ENCODE measurements around the gene ENOX1. TPM values are rescaled to one million over a fixed set of nuclear protein-coding genes. Genes with fewer than 3 reads are reported as not detected.

The ENOX1 gene
- total RNA-seq, 3 donors from 2014 or later (not counting 1 experiment from before 2014, with no cell fraction given), result not detected

GRCh38 chr13:43776501-43777079 is 10.2 kb downstream of the ENOX1 start:
- H3K36me3 Mint-ChIP-seq, result no peaks in the 10 kb centered on the region
- WGBS (ENCODE audit: insufficient coverage), result 89% methylated on average over 1 of the region's 2 CpGs
- ATAC-seq (no peak), DNase-seq (no peak)
- no peak overlapping the region for H3K4me3 ChIP-seq (ENCODE audit: low read length)
- H3K9me3 Mint-ChIP-seq, result no peaks in the 10 kb centered on the region
- no peaks in the 10 kb centered on the region for H3K36me3 ChIP-seq (ENCODE audit: control insufficient read depth, insufficient read depth, low read length)
- H3K27ac Mint-ChIP-seq, result no peak overlapping the region
- H3K9me3 ChIP-seq (ENCODE audit: control insufficient read depth, insufficient read depth, low read length), result no peaks in the 10 kb centered on the region
- no peaks in the 10 kb centered on the region for H3K4me1 ChIP-seq (ENCODE audit: control insufficient read depth, insufficient read depth, low read length)
- H3K27ac ChIP-seq (ENCODE audit: low read length), result no peak overlapping the region
- no peaks in the 10 kb centered on the region for H3K4me1 Mint-ChIP-seq
- H3K4me3 Mint-ChIP-seq, result no peak overlapping the region
- H3K27me3 ChIP-seq (ENCODE audit: control insufficient read depth, insufficient read depth, low read length), result peaks cover 3% of the 10 kb centered on the region
- no peak for TF ChIP-seq CTCF (IDR thresholded peaks at IDR 0.05)
- intact Hi-C loops (cut with micrococcal nuclease), result no loop called here
- H3K27me3 Mint-ChIP-seq (ENCODE audit: low read depth in 2 of 2), result peaks cover 6 to 22% of the 10 kb centered on the region in 2 donors

- no peak overlapping the region for H3K4me3 Mint-ChIP-seq
- H3K27ac Mint-ChIP-seq, result no peak overlapping the region
- Histone ChIP-seq H3K27me3 (ENCODE audit: control insufficient read depth, insufficient read depth, low read length) (peaks cover 3% of the 10 kb centered on the region), H3K9me3 (ENCODE audit: control insufficient read depth, insufficient read depth, low read length) (no peaks in the 10 kb centered on the region), H3K27ac (ENCODE audit: low read length) (no peak overlapping the region), H3K36me3 (ENCODE audit: control insufficient read depth, insufficient read depth, low read length) (no peaks in the 10 kb centered on the region), H3K4me3 (ENCODE audit: low read length) (no peak overlapping the region), H3K4me1 (ENCODE audit: control insufficient read depth, insufficient read depth, low read length) (no peaks in the 10 kb centered on the region)
- ATAC-seq, result no peak
- no peaks in the 10 kb centered on the region for H3K36me3 Mint-ChIP-seq
- H3K27me3 Mint-ChIP-seq (ENCODE audit: low read depth in 2 of 2), result peaks cover 6 to 22% of the 10 kb centered on the region in 2 donors
- no peak for TF ChIP-seq CTCF (IDR thresholded peaks at IDR 0.05)
- intact Hi-C loops (cut with micrococcal nuclease), result no loop called here
- no peaks in the 10 kb centered on the region for H3K4me1 Mint-ChIP-seq
- 58% methylated on average over 1 of the region's 2 CpGs for WGBS (ENCODE audit: insufficient coverage)
- no peak for DNase-seq
- no peaks in the 10 kb centered on the region for H3K9me3 Mint-ChIP-seq
These were observed 10.8 kb downstream of the ENOX1 start for GRCh38 chr13:43776006-43776405.

- no peak for TF ChIP-seq CTCF (IDR thresholded peaks at IDR 0.05)
These were observed 13.2 kb downstream of the ENOX1 start for GRCh38 chr13:43773602-43774001.

GRCh38 chr13:43770871-43771270 is 15.9 kb downstream of the ENOX1 start:
- 80% methylated on average over 3 of the region's 3 CpGs for WGBS (ENCODE audit: insufficient coverage)
- intact Hi-C loops (cut with micrococcal nuclease), result no loop called here

More at GRCh38 chr13:43773602-43774001, 13.2 kb downstream of the ENOX1 start:
- 100% methylated on average over 1 of the region's 2 CpGs for WGBS (ENCODE audit: insufficient coverage)
- H3K27ac ChIP-seq (ENCODE audit: low read length), result no peak overlapping the region
- intact Hi-C loops (cut with micrococcal nuclease), result no loop called here
- H3K4me1 Mint-ChIP-seq, result no peaks in the 10 kb centered on the region
- H3K36me3 ChIP-seq (ENCODE audit: control insufficient read depth, insufficient read depth, low read length), result no peaks in the 10 kb centered on the region
- ATAC-seq, result no peak
- H3K27me3 ChIP-seq (ENCODE audit: control insufficient read depth, insufficient read depth, low read length), result no peaks in the 10 kb centered on the region
- no peaks in the 10 kb centered on the region for H3K36me3 Mint-ChIP-seq
- no peaks in the 10 kb centered on the region for H3K4me1 ChIP-seq (ENCODE audit: control insufficient read depth, insufficient read depth, low read length)
- DNase-seq, result no peak
- peaks cover 6 to 19% of the 10 kb centered on the region in 2 donors for H3K27me3 Mint-ChIP-seq (ENCODE audit: low read depth in 2 of 2)
- no peak overlapping the region for H3K27ac Mint-ChIP-seq
- H3K4me3 Mint-ChIP-seq, result no peak overlapping the region
- H3K4me3 ChIP-seq (ENCODE audit: low read length), result no peak overlapping the region
- no peaks in the 10 kb centered on the region for H3K9me3 ChIP-seq (ENCODE audit: control insufficient read depth, insufficient read depth, low read length)
- no peaks in the 10 kb centered on the region for H3K9me3 Mint-ChIP-seq

More at GRCh38 chr13:43770871-43771270, 15.9 kb downstream of the ENOX1 start:
- DNase-seq (no peak), ATAC-seq (no peak)
- H3K4me3 Mint-ChIP-seq, result no peak overlapping the region
- Histone ChIP-seq H3K9me3 (ENCODE audit: control insufficient read depth, insufficient read depth, low read length) (no peaks in the 10 kb centered on the region), H3K4me1 (ENCODE audit: control insufficient read depth, insufficient read depth, low read length) (no peaks in the 10 kb centered on the region), H3K4me3 (ENCODE audit: low read length) (no peak overlapping the region), H3K27me3 (ENCODE audit: control insufficient read depth, insufficient read depth, low read length) (no peaks in the 10 kb centered on the region), H3K36me3 (ENCODE audit: control insufficient read depth, insufficient read depth, low read length) (no peaks in the 10 kb centered on the region), H3K27ac (ENCODE audit: low read length) (no peak overlapping the region)
- TF ChIP-seq CTCF (IDR thresholded peaks at IDR 0.05), result no peak
- H3K27ac Mint-ChIP-seq, result no peak overlapping the region
- no peaks in the 10 kb centered on the region for H3K36me3 Mint-ChIP-seq
- no peaks in the 10 kb centered on the region for H3K9me3 Mint-ChIP-seq
- H3K4me1 Mint-ChIP-seq, result no peaks in the 10 kb centered on the region
- H3K27me3 Mint-ChIP-seq (ENCODE audit: low read depth in 2 of 2), result peaks cover 7 to 13% of the 10 kb centered on the region in 2 donors
